K562 (cell line): ENCODE measurements around the gene PLK5. TPM values are rescaled to one million over a fixed set of nuclear protein-coding genes. Genes with fewer than 3 reads are reported as not detected.

Experiments used
- ATAC-seq: fragments of 200-7000 bp; cut with Tn5 transposase; 3 replicates; pipeline ENCODE4 v1.9.1; 2020; ENCODE audit warnings: moderate library complexity
- BruUV-seq: library from RNA; stranded (reverse); fragments of 400-500 nt; replicated peaks from 2 replicates; lab custom pipeline; 2021; lab: Mats Ljungman, UMichigan
- CTCF ChIA-PET: fragments of 300-600 bp; formaldehyde crosslinking; extraction: SDS; loops from one replicate; lab custom pipeline; 2021; ENCODE audit warnings: low intra/inter-chr PET ratio; lab: Yijun Ruan, JAX
- POLR2A ChIA-PET: fragments of 300-600, 350-650 bp; sonication (Branson Sonifier 250); formaldehyde crosslinking; extraction: SDS; loops from one replicate; lab custom pipeline; 2021; ENCODE audit warnings: antibody characterized with exemption, inconsistent platforms; lab: Yijun Ruan, JAX
- DNase-seq, 4 experiments: peaks; one replicate each; pipeline versions ENCODE4 v3.0.0 to v3.0.0-alpha.2; 2011 to 2018; ENCODE audit warnings: low spot score in 3 of 4, mixed read lengths in 3 of 4; ENCODE audit errors: extremely low read depth in 1 of 4
- FAIRE-seq: peaks from 2 replicates; lab custom pipeline; 2011; peaks lifted over from hg19 to GRCh38; lab: Jason Lieb, UNC
- H2AFZ ChIP-seq: 2 replicates; pipeline ENCODE4 v1.6.0; 2011; ENCODE audit warnings: low read depth, low read length, control low read depth, inconsistent platforms
- H3K27ac ChIP-seq: fragments of 200-600 bp; 3 replicates; pipeline ENCODE4 v1.8.0; 2011; ENCODE audit warnings: low read depth, mild to moderate bottlenecking, control low read depth, inconsistent platforms, low read length, moderate library complexity, mixed read lengths; ENCODE audit errors: extremely low read depth
- H3K27me3 ChIP-seq, 2 experiments: fragments of 300-600 bp in 1 of 2; 2 replicates in 1 of 2; 3 replicates in 1 of 2; pipeline versions ENCODE4 v1.6.0 to v1.8.0; 2011; ENCODE audit warnings: inconsistent platforms in 2 of 2, low read length in 2 of 2, mild to moderate bottlenecking in 1 of 2, mixed read lengths in 1 of 2, moderate library complexity in 1 of 2; ENCODE audit not compliant: control insufficient read depth in 2 of 2, insufficient read depth in 2 of 2
- H3K36me3 ChIP-seq: fragments of 300-600 bp; 3 replicates; pipeline ENCODE4 v1.8.0; 2011; ENCODE audit warnings: mild to moderate bottlenecking, low read length, inconsistent platforms; ENCODE audit not compliant: control insufficient read depth, insufficient read depth
- H3K4me1 ChIP-seq, 2 experiments: fragments of 200-600 bp in 1 of 2; replicated peaks in 1 of 2; 2 replicates in 1 of 2; 3 replicates in 1 of 2; pipeline versions ENCODE4 v1.5.1 to v1.8.0; 2011; ENCODE audit warnings: inconsistent platforms in 2 of 2, low read length in 2 of 2, mild to moderate bottlenecking in 1 of 2, mixed read lengths in 1 of 2, moderate library complexity in 1 of 2; ENCODE audit not compliant: control insufficient read depth in 2 of 2, insufficient read depth in 2 of 2
- H3K4me2 ChIP-seq: 2 replicates; pipeline ENCODE4 v1.6.1; 2011; ENCODE audit warnings: low read length, control low read depth, inconsistent platforms, mixed read lengths; ENCODE audit not compliant: insufficient read depth
- H3K4me3 ChIP-seq: fragments of 200-600 bp; sonication (generic), shearing (Covaris generic); 2 replicates; pipeline ENCODE4 v1.5.1; 2016; ENCODE audit warnings: control low read depth, inconsistent platforms
- H3K79me2 ChIP-seq: fragments of 200-600 bp; 3 replicates; pipeline ENCODE4 v1.8.0; 2011; ENCODE audit warnings: low read length, inconsistent platforms; ENCODE audit not compliant: control insufficient read depth, insufficient read depth
- H3K9ac ChIP-seq, 2 experiments: 2 replicates each; pipeline versions ENCODE4 v1.6.0 to v1.6.1; 2011; ENCODE audit warnings: low read depth in 2 of 2, low read length in 2 of 2, control low read depth in 1 of 2, inconsistent platforms in 1 of 2, mild to moderate bottlenecking in 1 of 2, mixed read lengths in 1 of 2; ENCODE audit not compliant: insufficient read depth in 1 of 2
- H3K9me1 ChIP-seq: one replicate; pipeline ENCODE4 v1.6.0; 2011; ENCODE audit warnings: inconsistent platforms, mild to moderate bottlenecking, low read length, moderate library complexity; ENCODE audit not compliant: control insufficient read depth, insufficient read depth
- H3K9me3 ChIP-seq: replicated peaks from 2 replicates; pipeline ENCODE4 v1.5.1; 2011; ENCODE audit warnings: low read depth, low read length, inconsistent platforms; ENCODE audit not compliant: control insufficient read depth, insufficient read depth
- H4K20me1 ChIP-seq: replicated peaks from 2 replicates; pipeline ENCODE4 v1.6.1; 2011; ENCODE audit warnings: low read length, inconsistent platforms, mixed read lengths; ENCODE audit not compliant: control insufficient read depth, insufficient read depth
- BACH1 ChIP-seq: fragments of 200-800 bp; sonication (Bioruptor generic); IDR thresholded peaks from 2 replicates; pipeline ENCODE4 v1.6.1; 2016; ENCODE audit warnings: missing genetic modification characterization, missing compliant biosample characterization
- MCM3 ChIP-seq: fragments of 450-650 bp; IDR thresholded peaks from 2 replicates; pipeline ENCODE4 v1.6.1; 2016
- RBFOX2 ChIP-seq: fragments of 200-400 bp; formaldehyde crosslinking; IDR thresholded peaks from 2 replicates; pipeline ENCODE4 v1.6.1; 2017; ENCODE audit warnings: low read depth, mild to moderate bottlenecking, low read length, moderate library complexity
- XRCC3 ChIP-seq: fragments of 450-650 bp; IDR thresholded peaks from 2 replicates; pipeline ENCODE4 v1.6.1; 2017; ENCODE audit warnings: mild to moderate bottlenecking, moderate library complexity
- ZNF24 ChIP-seq: fragments of 450-650 bp; IDR thresholded peaks from 2 replicates; pipeline ENCODE4 v1.6.1; 2016
- ZNF347 ChIP-seq: fragments of 450-650 bp; formaldehyde crosslinking; IDR thresholded peaks from 2 replicates; pipeline ENCODE4 v1.4.0; 2020; ENCODE audit warnings: low read depth, mild to moderate bottlenecking, moderate library complexity
- ZNF507 ChIP-seq: conservative IDR thresholded peaks from 2 replicates; pipeline ENCODE4 v1.6.1; 2017; ENCODE audit warnings: missing genetic modification characterization, missing compliant biosample characterization
- WGBS: fragments of 100-300 bp; shearing (Covaris generic); methylation state at CpG from one replicate; pipeline ENCODE4 v1.1.6; 2016; ENCODE audit warnings: low coverage, mixed read lengths; ENCODE audit not compliant: insufficient coverage; ENCODE audit errors: missing lambda C conversion rate; 5-methylcytosine and 5-hydroxymethylcytosine counted together
- in situ Hi-C: fragments of 300-500 bp; cut with MboI; formaldehyde crosslinking; loops from 4 replicates; pipeline ENCODE4 v1.15.0; 2018; ENCODE audit warnings: inconsistent platforms, mixed read lengths
- intact Hi-C: fragments of 100-400 bp; cut with micrococcal nuclease; formaldehyde crosslinking; loops from 2 replicates; pipeline ENCODE4 v1.14.2; 2022
- polyA plus RNA-seq, 8 experiments: library from polyadenylated mRNA; depleted of rRNA in 4 of 8; stranded (reverse) in 5 of 8; unstranded in 3 of 8; fragments of >200 nt; fragmentation: Nextera tagmentation in 2 of 8; fragmentation: Illumina TruSeq in 1 of 8; extraction: Ambion mirVana in 2 of 8; extraction: Trizol in 1 of 8; gene quantifications; 2 replicates each; pipeline versions ENCODE4 v1.2.1 to v1.2.3, GENCODE V29; 2011 to 2014; ENCODE audit warnings: inconsistent platforms in 1 of 8, missing spikeins in 1 of 8
- total RNA-seq, 7 experiments: library from RNA; depleted of rRNA in 6 of 7; stranded (reverse); fragments of >200 nt in 6 of 7; fragmentation: Illumina TruSeq in 2 of 7; extraction: Trizol in 2 of 7; gene quantifications; 2 replicates each; pipeline versions ENCODE4 v1.2.1 to v1.2.3, GENCODE V29; 2011 to 2021; ENCODE audit warnings: low replicate concordance in 1 of 7
- TF ChIP-seq, protein P1 (sequence below): sonication (generic); formaldehyde crosslinking; IDR thresholded peaks from 2 replicates; pipeline ENCODE4 v1.8.0; 2022; ENCODE audit warnings: missing genetic modification reagents, mild to moderate bottlenecking, borderline replicate concordance
- TF ChIP-seq, protein P2 (sequence below): sonication (generic); formaldehyde crosslinking; IDR thresholded peaks from 2 replicates; pipeline ENCODE4 v1.9.0; 2022; ENCODE audit warnings: mild to moderate bottlenecking, missing genetic modification reagents
- TF ChIP-seq, protein P3 (sequence below): fragments of 150-350 bp; IDR thresholded peaks from 2 replicates; pipeline ENCODE4 v1.6.1; 2014; ENCODE audit warnings: low read depth, mild to moderate bottlenecking, low read length, borderline replicate concordance

Gene PLK5
- total and polyA plus RNA-seq, 9 of the 15 experiments (the other 6 are each of a cell fraction or from before 2014, with no cell fraction given) = 0.04 to 0.23 (median 0.11) TPM; not detected in 5

DNA sequence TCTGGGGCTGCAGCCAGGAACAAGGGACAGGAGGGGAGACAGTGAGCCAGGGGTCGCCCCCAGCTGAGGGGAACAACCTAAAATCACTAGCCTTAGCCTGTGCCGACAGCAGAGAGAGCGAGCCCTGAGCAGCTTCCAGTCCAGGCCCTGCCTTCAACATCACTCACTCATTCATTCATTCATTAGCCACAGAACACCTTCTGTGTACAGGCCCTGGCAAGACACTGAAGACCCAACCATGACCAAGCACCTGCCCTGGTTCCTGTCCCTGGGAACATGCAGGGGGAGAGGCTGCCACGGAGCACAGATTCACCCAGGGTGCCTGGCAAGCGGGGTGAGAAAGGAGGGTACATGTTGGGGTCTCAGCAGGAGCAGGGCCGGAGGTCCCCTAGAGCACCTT is 39.4 kb downstream of the PLK5 start:
- Histone ChIP-seq H3K4me2 (no peak overlapping the region), H3K27ac (no peak overlapping the region), H3K9me3 (no peaks in the 10 kb centered on the region), H3K27me3 (no peaks in the 10 kb centered on the region), H3K9ac (peak overlapping the region in 1 of 2 experiments; percentile 2; a peak in 2 of 4 replicates), H3K9me1 (no peaks in the 10 kb centered on the region), H2AFZ (no peak overlapping the region), H4K20me1 (peaks cover 5% of the 10 kb centered on the region), H3K36me3 (peaks cover 3% of the 10 kb centered on the region; the same call in 1 of the 3 replicates), H3K4me1 (peaks cover 0 to 55% of the 10 kb centered on the region in 2 experiments; a peak in 4 of 5 replicates), H3K79me2 (peaks cover 45% of the 10 kb centered on the region), H3K4me3 (no peak overlapping the region)
- BruUV-seq = no TSS peak
- intact Hi-C loops = no loop called here
- ChIA-PET POLR2A (interaction anchor here (0.5 to 0.9 kb wide), 2 partner anchors 22 to 41 kb away, joined by 4 to 5 read pairs; no protein-coding TSS in a partner anchor), CTCF (no interaction called here)
- TF ChIP-seq ZNF24 (peak; percentile 68; the same call in 1 of the 2 replicates), ZNF507 (tag) (no peak), BACH1 (tag) (no peak), ZNF347 (no peak), RBFOX2 (0 out of 2 replicates have a peak, but pooled peaks have one; percentile 8), MCM3 (no peak), XRCC3 (no peak)
- TF ChIP-seq, protein P1, sequence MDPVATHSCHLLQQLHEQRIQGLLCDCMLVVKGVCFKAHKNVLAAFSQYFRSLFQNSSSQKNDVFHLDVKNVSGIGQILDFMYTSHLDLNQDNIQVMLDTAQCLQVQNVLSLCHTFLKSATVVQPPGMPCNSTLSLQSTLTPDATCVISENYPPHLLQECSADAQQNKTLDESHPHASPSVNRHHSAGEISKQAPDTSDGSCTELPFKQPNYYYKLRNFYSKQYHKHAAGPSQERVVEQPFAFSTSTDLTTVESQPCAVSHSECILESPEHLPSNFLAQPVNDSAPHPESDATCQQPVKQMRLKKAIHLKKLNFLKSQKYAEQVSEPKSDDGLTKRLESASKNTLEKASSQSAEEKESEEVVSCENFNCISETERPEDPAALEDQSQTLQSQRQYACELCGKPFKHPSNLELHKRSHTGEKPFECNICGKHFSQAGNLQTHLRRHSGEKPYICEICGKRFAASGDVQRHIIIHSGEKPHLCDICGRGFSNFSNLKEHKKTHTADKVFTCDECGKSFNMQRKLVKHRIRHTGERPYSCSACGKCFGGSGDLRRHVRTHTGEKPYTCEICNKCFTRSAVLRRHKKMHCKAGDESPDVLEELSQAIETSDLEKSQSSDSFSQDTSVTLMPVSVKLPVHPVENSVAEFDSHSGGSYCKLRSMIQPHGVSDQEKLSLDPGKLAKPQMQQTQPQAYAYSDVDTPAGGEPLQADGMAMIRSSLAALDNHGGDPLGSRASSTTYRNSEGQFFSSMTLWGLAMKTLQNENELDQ (CRISPR knock-in tag) = no peak
- TF ChIP-seq, protein P2, sequence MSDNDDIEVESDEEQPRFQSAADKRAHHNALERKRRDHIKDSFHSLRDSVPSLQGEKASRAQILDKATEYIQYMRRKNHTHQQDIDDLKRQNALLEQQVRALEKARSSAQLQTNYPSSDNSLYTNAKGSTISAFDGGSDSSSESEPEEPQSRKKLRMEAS (CRISPR knock-in tag) = no peak
- TF ChIP-seq, protein P3, sequence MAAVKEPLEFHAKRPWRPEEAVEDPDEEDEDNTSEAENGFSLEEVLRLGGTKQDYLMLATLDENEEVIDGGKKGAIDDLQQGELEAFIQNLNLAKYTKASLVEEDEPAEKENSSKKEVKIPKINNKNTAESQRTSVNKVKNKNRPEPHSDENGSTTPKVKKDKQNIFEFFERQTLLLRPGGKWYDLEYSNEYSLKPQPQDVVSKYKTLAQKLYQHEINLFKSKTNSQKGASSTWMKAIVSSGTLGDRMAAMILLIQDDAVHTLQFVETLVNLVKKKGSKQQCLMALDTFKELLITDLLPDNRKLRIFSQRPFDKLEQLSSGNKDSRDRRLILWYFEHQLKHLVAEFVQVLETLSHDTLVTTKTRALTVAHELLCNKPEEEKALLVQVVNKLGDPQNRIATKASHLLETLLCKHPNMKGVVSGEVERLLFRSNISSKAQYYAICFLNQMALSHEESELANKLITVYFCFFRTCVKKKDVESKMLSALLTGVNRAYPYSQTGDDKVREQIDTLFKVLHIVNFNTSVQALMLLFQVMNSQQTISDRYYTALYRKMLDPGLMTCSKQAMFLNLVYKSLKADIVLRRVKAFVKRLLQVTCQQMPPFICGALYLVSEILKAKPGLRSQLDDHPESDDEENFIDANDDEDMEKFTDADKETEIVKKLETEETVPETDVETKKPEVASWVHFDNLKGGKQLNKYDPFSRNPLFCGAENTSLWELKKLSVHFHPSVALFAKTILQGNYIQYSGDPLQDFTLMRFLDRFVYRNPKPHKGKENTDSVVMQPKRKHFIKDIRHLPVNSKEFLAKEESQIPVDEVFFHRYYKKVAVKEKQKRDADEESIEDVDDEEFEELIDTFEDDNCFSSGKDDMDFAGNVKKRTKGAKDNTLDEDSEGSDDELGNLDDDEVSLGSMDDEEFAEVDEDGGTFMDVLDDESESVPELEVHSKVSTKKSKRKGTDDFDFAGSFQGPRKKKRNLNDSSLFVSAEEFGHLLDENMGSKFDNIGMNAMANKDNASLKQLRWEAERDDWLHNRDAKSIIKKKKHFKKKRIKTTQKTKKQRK = no peak
- in situ Hi-C loops = no loop called here
- WGBS = 83% methylated on average over 6 of the region's 6 CpGs
- no peak for FAIRE-seq
- no peak for DNase-seq
- ATAC-seq = no peak
